Fibroblast of villous mesenchyme (primary cell): ENCODE measurements around the gene PPP2R2C. TPM values are rescaled to one million over a fixed set of nuclear protein-coding genes. Genes with fewer than 3 reads are reported as not detected.

Experiments
- DNase-seq: peaks from one replicate; pipeline ENCODE4 v3.0.0-alpha.2; 2010; ENCODE audit warnings: low read depth
- H3K4me3 ChIP-seq: 2 replicates; pipeline ENCODE4 v1.5.1; 2011; ENCODE audit warnings: low read depth, mild to moderate bottlenecking, low read length
- total RNA-seq: library from RNA; depleted of rRNA; stranded (reverse); fragments of >200 nt; gene quantifications from 2 replicates; pipeline ENCODE4 v1.2.3, GENCODE V29; 2012
- TF ChIP-seq, protein P1 (sequence below): IDR thresholded peaks from 2 replicates; pipeline ENCODE4 v1.5.1; 2012; ENCODE audit warnings: low read depth, mild to moderate bottlenecking, low read length; ENCODE audit not compliant: insufficient read depth

Gene PPP2R2C
- not detected in 2 replicates for total RNA-seq

DNA sequence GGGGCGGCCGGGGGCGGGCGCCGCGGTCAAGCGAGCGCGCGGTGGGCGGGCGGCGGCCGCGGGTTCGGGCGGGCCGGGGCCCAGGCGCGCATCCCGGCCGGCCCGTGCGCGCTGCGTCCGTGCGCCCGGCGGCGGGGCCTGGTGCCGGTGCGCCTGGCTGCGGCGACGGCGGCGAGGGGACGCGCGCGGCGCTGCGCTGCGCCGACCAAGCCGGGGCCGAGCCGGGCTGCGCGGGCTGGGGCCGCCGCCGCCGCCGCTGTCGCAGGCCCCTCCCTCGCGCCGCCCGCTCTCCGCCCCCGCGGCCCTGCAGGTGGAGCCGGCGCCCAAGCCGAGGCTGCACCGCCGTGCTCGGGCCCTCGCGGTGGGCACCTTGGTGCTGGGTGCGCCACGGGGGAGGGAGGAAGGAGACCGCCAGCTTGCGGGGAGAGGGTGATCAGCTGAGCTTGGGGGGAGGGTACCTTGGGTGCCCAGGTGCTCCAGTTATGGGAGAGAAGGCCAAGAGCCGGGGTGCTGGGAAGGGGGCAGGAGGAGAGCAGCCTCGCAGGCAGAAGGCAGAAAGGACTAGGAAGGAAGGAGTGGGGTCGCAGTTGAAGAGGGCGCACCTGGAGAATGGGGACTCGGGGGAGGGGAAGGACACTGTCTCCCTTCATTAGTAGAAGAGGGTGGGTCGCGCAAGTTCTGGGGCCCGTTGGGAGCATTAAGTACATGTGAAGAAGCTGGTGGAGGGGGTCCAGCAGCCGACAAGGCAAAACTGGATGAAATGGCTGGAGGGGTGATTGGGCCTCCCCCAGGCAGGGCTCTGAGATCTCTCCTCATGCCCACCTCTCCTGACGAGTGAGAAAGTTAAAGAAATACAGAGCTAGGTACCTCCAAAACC is at the start of gene PPP2R2C:
PPP2R2C (minus strand) TSS at position 228 of the 877 bp plus-strand sequence. CDS start 385 bp downstream, outside the sequence.
- H3K4me3 ChIP-seq = no peak within 1 kb of the TSS
- TF ChIP-seq, protein P1, sequence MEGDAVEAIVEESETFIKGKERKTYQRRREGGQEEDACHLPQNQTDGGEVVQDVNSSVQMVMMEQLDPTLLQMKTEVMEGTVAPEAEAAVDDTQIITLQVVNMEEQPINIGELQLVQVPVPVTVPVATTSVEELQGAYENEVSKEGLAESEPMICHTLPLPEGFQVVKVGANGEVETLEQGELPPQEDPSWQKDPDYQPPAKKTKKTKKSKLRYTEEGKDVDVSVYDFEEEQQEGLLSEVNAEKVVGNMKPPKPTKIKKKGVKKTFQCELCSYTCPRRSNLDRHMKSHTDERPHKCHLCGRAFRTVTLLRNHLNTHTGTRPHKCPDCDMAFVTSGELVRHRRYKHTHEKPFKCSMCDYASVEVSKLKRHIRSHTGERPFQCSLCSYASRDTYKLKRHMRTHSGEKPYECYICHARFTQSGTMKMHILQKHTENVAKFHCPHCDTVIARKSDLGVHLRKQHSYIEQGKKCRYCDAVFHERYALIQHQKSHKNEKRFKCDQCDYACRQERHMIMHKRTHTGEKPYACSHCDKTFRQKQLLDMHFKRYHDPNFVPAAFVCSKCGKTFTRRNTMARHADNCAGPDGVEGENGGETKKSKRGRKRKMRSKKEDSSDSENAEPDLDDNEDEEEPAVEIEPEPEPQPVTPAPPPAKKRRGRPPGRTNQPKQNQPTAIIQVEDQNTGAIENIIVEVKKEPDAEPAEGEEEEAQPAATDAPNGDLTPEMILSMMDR = no peak
- no peak for DNase-seq

DNA sequence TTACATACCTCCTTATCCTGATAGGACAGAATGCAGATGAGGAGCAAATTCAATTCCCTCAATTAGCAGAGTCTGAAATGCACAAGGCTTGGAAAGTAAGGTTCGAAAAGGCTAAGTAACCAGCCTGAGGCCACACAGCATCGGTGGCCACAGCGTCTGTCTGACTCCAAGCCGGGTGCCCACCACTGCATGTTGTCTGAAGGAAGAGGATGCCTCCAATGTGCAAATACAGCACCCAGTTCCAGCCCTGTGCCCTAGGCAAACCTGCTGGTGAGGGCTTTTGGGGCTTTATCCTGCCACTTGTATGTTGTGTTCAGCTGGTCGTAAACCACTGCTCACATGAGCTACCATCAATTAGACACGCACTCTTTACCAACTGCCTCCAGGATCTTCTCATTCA is 48.6 kb upstream of the PPP2R2C start:
- no peak for DNase-seq
- TF ChIP-seq, protein P1 = no peak

DNA sequence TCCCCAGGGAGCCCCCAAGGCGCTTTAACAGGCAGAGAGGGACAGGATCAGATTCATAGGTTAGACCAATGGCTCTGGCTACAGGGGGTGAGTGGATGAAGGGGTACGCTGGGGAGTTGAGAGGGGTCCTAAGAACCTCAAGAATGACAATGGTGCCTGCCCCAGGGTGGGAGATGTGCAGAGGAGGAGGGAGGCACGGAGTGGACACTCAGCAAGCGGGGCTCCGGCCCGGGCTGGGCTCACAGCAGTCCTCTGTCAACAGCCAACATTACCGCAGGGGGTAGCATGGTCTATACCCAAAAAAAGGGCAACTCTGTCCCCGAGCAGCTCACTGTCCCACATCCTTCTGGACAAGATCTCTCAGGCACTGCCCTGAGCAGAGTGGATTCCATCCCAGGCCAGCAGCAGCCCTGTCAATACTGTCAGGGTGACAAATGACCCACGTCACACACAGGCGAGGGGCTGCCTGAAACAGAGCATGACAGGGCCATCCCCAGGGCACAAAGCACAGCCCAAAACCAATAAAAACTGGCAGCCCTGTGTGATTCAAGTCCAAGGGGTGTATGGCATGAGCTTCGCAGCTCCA is 47.7 kb upstream of the PPP2R2C start:
- TF ChIP-seq, protein P1 = no peak
- no peak for DNase-seq
- no peak overlapping the region for H3K4me3 ChIP-seq

More for the DNA sequence above, 48.6 kb upstream of the PPP2R2C start:
- no peak overlapping the region for H3K4me3 ChIP-seq

DNA sequence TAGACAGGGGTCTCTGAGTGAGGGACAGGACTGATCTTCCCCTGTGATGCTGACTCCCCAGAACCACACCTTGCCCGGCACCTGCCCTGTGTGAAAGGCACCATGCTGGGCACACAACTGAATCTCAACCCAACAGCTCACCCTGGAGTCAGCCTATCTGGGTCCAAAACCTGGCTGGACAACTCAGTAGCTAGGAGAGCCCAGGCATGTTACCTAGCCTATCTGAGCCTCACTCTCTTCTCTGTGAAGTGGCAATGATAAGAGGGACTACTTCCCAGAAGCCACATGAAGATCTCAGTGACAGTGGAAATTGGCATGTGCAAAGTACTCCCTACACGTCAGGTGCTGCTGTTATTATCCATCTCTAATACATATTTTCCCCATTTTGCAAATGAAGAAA is 44.8 kb upstream of the PPP2R2C start:
- TF ChIP-seq, protein P1 = no peak
- DNase-seq = no peak
- no peak overlapping the region for H3K4me3 ChIP-seq

DNA sequence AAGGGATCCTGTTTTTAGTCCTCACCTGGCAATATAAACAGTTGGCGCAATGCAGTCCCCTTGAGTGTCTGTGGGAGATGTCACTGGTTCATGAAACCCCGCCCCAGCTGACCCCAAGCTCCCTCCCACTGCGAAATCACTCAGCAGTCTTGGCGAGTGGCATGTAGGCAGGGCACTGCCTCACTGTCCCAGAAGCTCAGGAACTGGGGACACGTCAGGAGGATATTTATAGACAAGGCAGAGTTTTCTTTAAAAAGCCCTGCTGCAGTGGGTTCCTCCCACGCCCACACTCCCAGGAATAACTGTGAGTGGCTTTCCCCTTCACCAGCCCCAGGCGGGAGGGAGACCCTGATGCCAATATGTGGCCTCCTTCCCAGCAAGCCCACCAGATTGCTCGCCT is 44.3 kb upstream of the PPP2R2C start:
- TF ChIP-seq, protein P1 = no peak
- H3K4me3 ChIP-seq = no peak overlapping the region
- DNase-seq = no peak

DNA sequence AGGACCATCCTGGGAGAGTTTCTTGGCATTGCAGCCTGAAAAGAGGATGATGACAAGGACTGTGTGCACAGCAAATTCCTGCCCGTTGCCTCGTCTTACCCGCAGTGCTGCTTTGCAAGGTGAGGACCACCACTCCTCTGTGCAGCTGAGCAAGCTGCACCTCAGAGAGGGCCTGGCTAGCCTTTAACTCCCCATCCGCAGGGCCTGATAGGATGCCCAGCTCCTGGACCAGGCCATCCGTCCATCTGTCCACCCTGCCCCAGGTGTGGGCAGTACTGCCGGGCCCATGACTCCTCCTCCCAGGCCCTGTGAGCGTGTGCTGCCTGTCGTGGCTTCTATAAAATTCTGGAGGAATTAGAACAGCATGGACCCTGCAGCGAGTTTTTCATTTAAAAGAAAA is 43.9 kb upstream of the PPP2R2C start:
- TF ChIP-seq, protein P1 = no peak
- no peak for DNase-seq
- no peak overlapping the region for H3K4me3 ChIP-seq
